Mesenchymal stem cell (in vitro differentiated cells and primary cell): Measurements from ENCODE around the gene SCART1.

ENCODE experiments used
- DNase-seq: peaks from one replicate; pipeline ENCODE4 v3.0.0-alpha.2; 2013
- H2AFZ ChIP-seq: one replicate; pipeline ENCODE4 v1.6.1; 2013; ENCODE audit warnings: low read depth, mild to moderate bottlenecking, control low read depth, inconsistent platforms, low read length, moderate library complexity
- H2AK5ac ChIP-seq: 2 replicates; pipeline ENCODE4 v1.6.1; 2013; ENCODE audit warnings: low read length, moderate library complexity, mild to moderate bottlenecking, inconsistent platforms; ENCODE audit not compliant: severe bottlenecking
- H2BK120ac ChIP-seq: one replicate; pipeline ENCODE4 v1.6.1; 2013; ENCODE audit warnings: low read depth, mild to moderate bottlenecking, inconsistent platforms, low read length, moderate library complexity
- H2BK12ac ChIP-seq, 2 experiments: one replicate each; pipeline ENCODE4 v1.6.1; 2013; ENCODE audit warnings: inconsistent platforms in 2 of 2, low read length in 2 of 2, mild to moderate bottlenecking in 2 of 2, moderate library complexity in 2 of 2, control low read depth in 1 of 2
- H2BK15ac ChIP-seq: one replicate; pipeline ENCODE4 v1.6.1; 2013; ENCODE audit warnings: mild to moderate bottlenecking, low read depth, inconsistent platforms; ENCODE audit not compliant: poor library complexity, severe bottlenecking
- H2BK5ac ChIP-seq: 2 replicates; pipeline ENCODE4 v1.6.1; 2013; ENCODE audit warnings: low read depth, mild to moderate bottlenecking, low read length, control low read depth, inconsistent platforms; ENCODE audit not compliant: poor library complexity, severe bottlenecking
- H3K14ac ChIP-seq, 2 experiments: one replicate each; pipeline ENCODE4 v1.6.1; 2013; ENCODE audit warnings: inconsistent platforms in 2 of 2, low read length in 2 of 2, control low read depth in 1 of 2, mild to moderate bottlenecking in 1 of 2, moderate library complexity in 1 of 2
- H3K18ac ChIP-seq, 2 experiments: one replicate each; pipeline ENCODE4 v1.6.1; 2013; ENCODE audit warnings: inconsistent platforms in 2 of 2, low read length in 2 of 2, control low read depth in 1 of 2, low read depth in 1 of 2, mild to moderate bottlenecking in 1 of 2
- H3K23ac ChIP-seq, 2 experiments: one replicate each; pipeline ENCODE4 v1.6.1; 2013; ENCODE audit warnings: inconsistent platforms in 2 of 2, low read length in 2 of 2, mild to moderate bottlenecking in 2 of 2, moderate library complexity in 2 of 2, control low read depth in 1 of 2
- H3K27ac ChIP-seq: 2 replicates; pipeline ENCODE4 v1.5.1; 2013; ENCODE audit warnings: mild to moderate bottlenecking, moderate library complexity, low read length, control low read depth, inconsistent platforms; ENCODE audit not compliant: poor library complexity, severe bottlenecking
- H3K27me3 ChIP-seq, 2 experiments: 2 replicates each; pipeline versions ENCODE4 v1.6.1 to v1.7.0; 2013; ENCODE audit warnings: low read length in 2 of 2, mild to moderate bottlenecking in 2 of 2, moderate library complexity in 2 of 2, control low read depth in 1 of 2, inconsistent platforms in 1 of 2; ENCODE audit not compliant: control insufficient read depth in 1 of 2, insufficient read depth in 1 of 2
- H3K36me3 ChIP-seq, 2 experiments: 2 replicates each; pipeline versions ENCODE4 v1.6.1 to v1.7.0; 2013; ENCODE audit warnings: low read length in 2 of 2, control low read depth in 1 of 2, inconsistent platforms in 1 of 2, low read depth in 1 of 2, mild to moderate bottlenecking in 1 of 2; ENCODE audit not compliant: insufficient read depth in 2 of 2, control insufficient read depth in 1 of 2
- H3K4ac ChIP-seq, 2 experiments: one replicate each; pipeline ENCODE4 v1.6.1; 2013; ENCODE audit warnings: inconsistent platforms in 2 of 2, low read length in 2 of 2, mild to moderate bottlenecking in 2 of 2, moderate library complexity in 2 of 2, control low read depth in 1 of 2, low read depth in 1 of 2
- H3K4me1 ChIP-seq: 2 replicates; pipeline ENCODE4 v1.6.1; 2013; ENCODE audit warnings: low read depth, low read length, control low read depth; ENCODE audit not compliant: control insufficient read depth, insufficient read depth
- H3K4me2 ChIP-seq: 2 replicates; pipeline ENCODE4 v1.6.1; 2013; ENCODE audit warnings: low read length, mild to moderate bottlenecking, inconsistent platforms; ENCODE audit not compliant: poor library complexity, severe bottlenecking
- H3K4me3 ChIP-seq, 2 experiments: 2 replicates each; pipeline versions ENCODE4 v1.5.1 to v1.7.0; 2013; ENCODE audit warnings: low read length in 2 of 2, mild to moderate bottlenecking in 2 of 2, control low read depth in 1 of 2, low read depth in 1 of 2; ENCODE audit not compliant: insufficient read depth in 1 of 2
- H3K79me1 ChIP-seq: replicated peaks from 2 replicates; pipeline ENCODE4 v1.6.1; 2013; ENCODE audit warnings: mild to moderate bottlenecking, control low read depth, low read length, inconsistent platforms; ENCODE audit not compliant: poor library complexity, severe bottlenecking
- H3K9ac ChIP-seq: 2 replicates; pipeline ENCODE4 v1.7.0; 2013; ENCODE audit warnings: mild to moderate bottlenecking, low read length, moderate library complexity
- H3K9me3 ChIP-seq: 2 replicates; pipeline ENCODE4 v1.7.0; 2013; ENCODE audit warnings: mild to moderate bottlenecking, low read length; ENCODE audit not compliant: control insufficient read depth
- H4K8ac ChIP-seq: one replicate; pipeline ENCODE4 v1.6.1; 2013; ENCODE audit warnings: inconsistent platforms, mild to moderate bottlenecking, low read length, moderate library complexity
- H4K91ac ChIP-seq: one replicate; pipeline ENCODE4 v1.6.1; 2013; ENCODE audit warnings: mild to moderate bottlenecking, low read length, inconsistent platforms
- WGBS: methylation state at CpG from one replicate; pipeline ENCODE4 v1.1.7; 2013; ENCODE audit warnings: mixed read lengths; 5-methylcytosine and 5-hydroxymethylcytosine counted together

Gene SCART1

DNA sequence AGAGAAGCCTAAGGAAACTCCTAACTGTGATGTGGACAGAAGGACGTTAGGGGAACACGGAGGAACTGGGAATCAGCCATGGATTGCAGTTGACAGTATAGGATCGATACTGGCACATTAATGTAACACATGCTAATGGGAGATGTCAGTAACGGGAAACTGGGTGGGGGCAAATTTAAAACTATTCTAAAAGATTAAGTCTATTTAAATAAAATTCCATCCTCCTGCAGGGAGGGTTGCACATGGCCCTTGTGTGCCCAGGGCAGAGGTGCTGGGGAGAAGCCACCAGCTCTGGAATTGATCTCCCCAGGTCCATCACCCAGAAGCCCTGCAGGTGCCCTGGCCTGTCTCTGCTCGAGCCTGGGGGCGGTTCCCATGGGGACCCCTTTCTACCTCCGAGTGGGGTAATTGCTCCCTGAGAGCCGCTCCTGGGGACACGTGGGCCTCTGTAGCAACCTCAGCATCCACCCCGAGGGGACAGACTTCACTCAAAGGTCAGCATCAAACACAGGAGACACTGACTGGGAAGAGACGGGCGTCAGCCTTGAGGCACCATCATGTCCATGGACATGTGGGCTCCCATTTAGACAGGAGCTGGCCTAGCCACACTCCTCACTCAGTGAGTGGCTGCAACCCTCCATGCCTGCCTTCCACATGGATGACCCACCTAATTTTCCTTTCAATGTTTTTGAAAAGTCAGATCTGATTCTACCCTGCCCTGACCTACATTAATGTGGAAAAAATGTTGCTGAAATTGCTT is 21.1 kb downstream of the SCART1 start:
- Histone ChIP-seq H3K14ac (no peak overlapping the region), H2BK120ac (no peak overlapping the region), H3K18ac (no peak overlapping the region), H3K79me1 (no peaks in the 10 kb centered on the region), H3K4me1 (no peaks in the 10 kb centered on the region), H3K23ac (no peak overlapping the region), H3K4ac (no peak overlapping the region), H3K36me3 (peaks cover 4 to 9% of the 10 kb centered on the region in 2 experiments), H3K4me3 (no peak overlapping the region), H2BK15ac (no peak overlapping the region), H3K4me2 (no peak overlapping the region), H4K91ac (no peak overlapping the region), H3K27me3 (no peaks in the 10 kb centered on the region), H4K8ac (no peak overlapping the region), H3K9me3 (no peaks in the 10 kb centered on the region), H2BK5ac (no peak overlapping the region), H3K27ac (no peak overlapping the region), H2AK5ac (no peak overlapping the region), H2AFZ (no peak overlapping the region), H2BK12ac (no peak overlapping the region), H3K9ac (no peak overlapping the region)
- 70% methylated on average over 10 of the region's 12 CpGs for WGBS
- no peak for DNase-seq

DNA sequence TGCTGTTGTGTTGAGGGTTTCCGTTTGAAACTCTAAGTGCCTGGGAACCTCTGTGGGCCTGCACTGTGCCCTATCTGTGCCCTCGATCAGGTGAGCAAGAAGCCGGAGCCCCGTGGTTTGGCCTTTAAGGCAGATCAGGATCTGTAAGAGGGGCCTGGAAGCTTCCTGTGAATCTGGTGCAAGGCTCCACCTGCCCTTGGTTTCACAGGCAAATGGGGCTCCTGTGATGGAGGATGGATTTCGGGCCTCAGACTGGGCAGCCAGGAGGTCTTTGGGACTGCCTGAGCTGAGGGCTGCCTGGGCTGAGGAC is 21.6 kb downstream of the SCART1 start:
- Histone ChIP-seq H2BK15ac (no peak overlapping the region), H2BK120ac (no peak overlapping the region), H4K8ac (no peak overlapping the region), H3K27ac (no peak overlapping the region), H2BK12ac (no peak overlapping the region), H3K9ac (no peak overlapping the region), H3K23ac (no peak overlapping the region), H2BK5ac (no peak overlapping the region), H3K18ac (no peak overlapping the region), H3K4ac (no peak overlapping the region), H4K91ac (no peak overlapping the region), H2AFZ (no peak overlapping the region), H3K79me1 (no peaks in the 10 kb centered on the region), H3K36me3 (peaks cover 4 to 9% of the 10 kb centered on the region in 2 experiments), H3K4me1 (no peaks in the 10 kb centered on the region), H3K4me2 (no peak overlapping the region), H3K9me3 (no peaks in the 10 kb centered on the region), H2AK5ac (no peak overlapping the region), H3K4me3 (no peak overlapping the region), H3K27me3 (no peaks in the 10 kb centered on the region), H3K14ac (no peak overlapping the region)
- DNase-seq, result no peak
- 81% methylated on average over 5 of the region's 5 CpGs for WGBS

DNA sequence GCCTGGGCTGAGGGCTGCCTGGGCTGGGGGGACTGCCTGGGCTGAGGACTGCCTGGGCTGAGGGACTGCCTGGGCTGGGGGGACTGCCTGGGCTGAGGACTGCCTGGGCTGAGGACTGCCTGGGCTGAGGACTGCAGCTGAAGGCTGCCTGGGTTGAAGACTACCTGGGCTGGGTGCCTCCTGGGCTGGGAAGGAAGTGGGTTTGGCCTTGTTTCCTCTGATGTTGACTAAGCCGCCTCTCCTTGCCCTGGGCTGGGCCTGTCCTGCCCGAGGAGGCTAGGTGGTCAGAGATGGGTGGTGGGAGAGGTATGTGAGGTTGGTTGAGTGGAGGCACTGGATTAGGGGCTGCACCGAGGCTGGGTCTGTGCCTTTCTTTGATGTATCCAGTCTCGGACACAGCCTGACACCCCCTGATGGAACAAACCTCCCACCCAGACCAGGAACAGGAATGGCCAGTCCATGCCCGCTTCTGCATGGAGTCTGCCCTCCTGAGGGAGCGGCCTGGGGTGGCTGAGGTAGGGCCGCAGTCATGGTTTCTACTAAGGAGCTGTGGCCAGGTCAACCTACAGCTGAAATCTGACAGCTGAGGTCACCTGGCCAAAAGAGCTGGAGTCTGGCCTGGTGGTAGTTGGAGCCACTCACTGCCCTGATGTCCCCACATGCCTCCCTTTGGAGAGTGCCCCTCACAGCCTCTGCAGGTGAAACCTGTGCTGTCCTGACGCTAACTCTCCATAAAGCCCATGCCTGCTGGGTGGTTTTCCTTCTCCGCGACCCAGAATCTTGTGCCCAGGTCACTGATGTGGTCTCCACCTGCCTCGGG is 22.3 kb downstream of the SCART1 start:
- no peak overlapping the region for H4K91ac ChIP-seq
- H3K4me3 ChIP-seq, result no peak overlapping the region
- no peaks in the 10 kb centered on the region for H3K27me3 ChIP-seq
- H2BK15ac ChIP-seq, result no peak overlapping the region
- H3K9ac ChIP-seq, result no peak overlapping the region
- DNase-seq, result no peak
- no peak overlapping the region for H3K14ac ChIP-seq
- peaks cover 4% of the 10 kb centered on the region in 2 experiments for H3K36me3 ChIP-seq
- no peaks in the 10 kb centered on the region for H3K4me1 ChIP-seq
- H3K9me3 ChIP-seq, result no peaks in the 10 kb centered on the region
- no peak overlapping the region for H2AK5ac ChIP-seq
- H4K8ac ChIP-seq, result no peak overlapping the region
- no peak overlapping the region for H2BK5ac ChIP-seq
- no peak overlapping the region for H3K18ac ChIP-seq
- 71% methylated on average over 10 of the region's 11 CpGs for WGBS
- no peak overlapping the region for H3K4me2 ChIP-seq
- H3K27ac ChIP-seq, result no peak overlapping the region
- no peak overlapping the region for H3K4ac ChIP-seq
- H2BK120ac ChIP-seq, result no peak overlapping the region
- no peaks in the 10 kb centered on the region for H3K79me1 ChIP-seq
- no peak overlapping the region for H3K23ac ChIP-seq
- no peak overlapping the region for H2BK12ac ChIP-seq
- H2AFZ ChIP-seq, result no peak overlapping the region

DNA sequence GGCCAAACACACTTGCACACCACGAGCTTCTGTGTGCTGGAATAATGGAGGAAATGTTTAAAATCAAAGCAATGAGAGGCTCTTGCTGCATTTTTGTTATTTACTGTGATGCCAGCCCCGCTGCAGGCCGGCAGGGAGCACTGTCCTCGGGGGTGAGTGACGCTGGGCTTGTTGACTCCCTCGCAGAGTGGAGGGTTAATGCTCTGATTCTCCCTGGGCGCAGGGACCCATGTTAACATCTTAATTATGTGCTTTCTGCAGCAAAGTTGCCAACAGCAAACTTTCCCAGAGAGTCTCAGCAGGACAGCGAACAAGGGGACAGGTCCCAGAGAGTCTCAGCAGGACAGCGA is 22.9 kb downstream of the SCART1 start:
- no peak overlapping the region for H4K8ac ChIP-seq
- H3K23ac ChIP-seq, result no peak overlapping the region
- no peak overlapping the region for H2BK12ac ChIP-seq
- no peak overlapping the region for H2AFZ ChIP-seq
- H3K27me3 ChIP-seq, result no peaks in the 10 kb centered on the region
- H3K18ac ChIP-seq, result no peak overlapping the region
- no peaks in the 10 kb centered on the region for H3K4me1 ChIP-seq
- no peak overlapping the region for H2BK5ac ChIP-seq
- no peak overlapping the region for H3K4me3 ChIP-seq
- no peak overlapping the region for H3K4me2 ChIP-seq
- H3K79me1 ChIP-seq, result no peaks in the 10 kb centered on the region
- no peak overlapping the region for H4K91ac ChIP-seq
- no peak overlapping the region for H2BK120ac ChIP-seq
- H3K14ac ChIP-seq, result no peak overlapping the region
- H2BK15ac ChIP-seq, result no peak overlapping the region
- no peak overlapping the region for H3K27ac ChIP-seq
- no peak overlapping the region for H3K4ac ChIP-seq
- no peak overlapping the region for H3K9ac ChIP-seq
- H3K9me3 ChIP-seq, result no peaks in the 10 kb centered on the region
- DNase-seq, result no peak
- 80% methylated on average over 9 of the region's 9 CpGs for WGBS
- H2AK5ac ChIP-seq, result no peak overlapping the region
- peaks cover 0 to 4% of the 10 kb centered on the region in 2 experiments for H3K36me3 ChIP-seq
